ENCODE data around the gene UMODL1. TPM values are rescaled to one million over a fixed set of nuclear protein-coding genes. Genes with fewer than 3 reads are reported as not detected.

UMODL1 gene
- total and polyA plus RNA-seq, 2 donors: 1.4 to 1.7 TPM

DNA sequence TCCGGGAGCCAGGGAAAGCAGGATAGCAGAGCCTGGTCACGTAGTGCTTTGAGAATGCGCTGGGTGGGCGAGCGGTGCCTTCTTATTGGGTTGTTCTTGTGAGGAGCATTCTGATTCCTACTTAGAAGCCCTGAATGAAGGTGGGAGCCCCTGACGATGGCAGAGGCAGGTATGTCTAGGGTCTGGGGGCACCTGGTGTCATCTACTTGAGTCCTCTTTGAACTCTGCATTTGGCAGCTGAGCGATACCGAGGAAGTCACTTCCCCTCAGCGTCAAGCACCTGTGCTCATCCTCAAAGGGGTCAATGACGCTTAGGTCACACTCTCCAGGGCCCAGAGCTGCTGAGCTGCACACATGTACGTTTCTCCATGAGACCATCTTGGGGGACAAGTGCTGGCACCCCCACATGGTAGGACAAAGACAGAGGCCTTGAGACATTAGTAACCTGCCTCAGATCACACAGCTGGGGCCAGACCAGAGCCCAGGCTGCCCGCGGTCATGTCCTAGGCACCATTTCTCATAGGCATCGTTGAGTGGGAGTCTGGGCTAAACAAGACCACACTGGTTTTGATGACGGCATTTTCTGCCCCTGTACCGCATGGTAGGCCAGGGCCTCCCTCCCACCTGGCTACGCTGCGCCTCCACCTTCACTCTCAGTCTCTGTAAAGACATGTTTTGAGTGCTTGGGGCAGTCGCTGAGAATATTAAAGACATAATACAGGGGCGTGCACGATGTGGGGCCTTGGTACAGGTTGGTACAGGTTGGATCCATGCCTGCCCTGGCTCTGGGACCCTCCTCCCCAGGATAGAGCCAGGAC, 78.7 kb downstream of the UMODL1 start:
- Histone ChIP-seq H3K9me3 (ENCODE audit: control insufficient read depth in 2 of 2, insufficient read depth in 1 of 2, low read length in 1 of 2) (peaks cover 0 to 12% of the 10 kb centered on the region in 2 donors), H3K27me3 (ENCODE audit: control insufficient read depth in 2 of 2, insufficient read depth in 1 of 2, low read length in 1 of 2) (no peaks in the 10 kb centered on the region), H3K36me3 (ENCODE audit: control insufficient read depth in 2 of 2, insufficient read depth in 2 of 2, low read length in 1 of 2) (no peaks in the 10 kb centered on the region), H3K27ac (ENCODE audit: low read depth in 1 of 2, low read length in 1 of 2) (peak overlapping the region in 1 of 2 donors; percentile 62), H3K4me3 (ENCODE audit: low read length in 2 of 2) (no peak overlapping the region), H3K4me1 (ENCODE audit: control insufficient read depth in 2 of 2, insufficient read depth in 2 of 2, low read length in 2 of 2) (peaks cover 19 to 88% of the 10 kb centered on the region in 2 donors)
- DNase-seq (ENCODE audit: low read depth in 6 of 9, low spot score in 9 of 9): peak in 5 of 9 donors; percentile 51 to 87 (median 74)
- 70% methylated on average over 21 of the region's 21 CpGs for WGBS

DNA sequence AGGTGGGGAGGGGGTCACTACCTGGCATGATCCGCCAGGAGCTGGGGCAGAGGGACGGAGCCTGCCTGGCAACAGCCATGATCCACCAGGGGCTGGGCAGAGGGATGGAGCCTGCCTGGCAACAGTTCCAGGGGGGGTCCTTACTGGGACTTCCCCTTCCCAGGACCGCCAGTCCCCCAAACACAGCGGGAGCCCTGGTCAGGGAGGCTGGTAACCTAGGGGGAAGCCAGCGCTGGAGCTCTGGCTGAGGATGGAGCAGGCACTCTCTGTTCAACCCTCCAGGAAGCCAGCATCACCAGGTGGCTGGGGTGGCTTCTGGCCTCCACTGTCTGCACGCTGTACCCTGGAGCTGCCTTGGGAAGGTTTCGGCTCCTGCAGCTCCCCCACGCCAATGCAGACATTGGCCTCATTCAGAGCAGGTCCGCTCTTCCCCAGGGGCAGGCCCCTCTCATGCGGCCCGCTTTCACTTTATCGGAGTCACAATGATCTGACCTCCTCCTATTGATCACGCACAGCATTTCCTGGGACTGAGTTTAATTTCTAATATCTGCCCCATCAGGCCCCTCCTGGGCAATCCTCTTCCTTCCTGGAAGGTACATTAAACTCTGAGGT, 79.5 kb downstream of the UMODL1 start:
- Histone ChIP-seq H3K4me1 (ENCODE audit: control insufficient read depth in 2 of 2, insufficient read depth in 2 of 2, low read length in 2 of 2) (peaks cover 13 to 88% of the 10 kb centered on the region in 2 donors), H3K9me3 (ENCODE audit: control insufficient read depth in 2 of 2, insufficient read depth in 1 of 2, low read length in 1 of 2) (peaks cover 0 to 12% of the 10 kb centered on the region in 2 donors), H3K27ac (ENCODE audit: low read depth in 1 of 2, low read length in 1 of 2) (no peak overlapping the region), H3K4me3 (ENCODE audit: low read length in 2 of 2) (no peak overlapping the region), H3K36me3 (ENCODE audit: control insufficient read depth in 2 of 2, insufficient read depth in 2 of 2, low read length in 1 of 2) (no peaks in the 10 kb centered on the region), H3K27me3 (ENCODE audit: control insufficient read depth in 2 of 2, insufficient read depth in 1 of 2, low read length in 1 of 2) (no peaks in the 10 kb centered on the region)
- whole genome bisulfite sequencing: 94% methylated on average over 13 of the region's 13 CpGs
- DNase-seq (ENCODE audit: low read depth in 6 of 9, low spot score in 9 of 9): no peak

DNA sequence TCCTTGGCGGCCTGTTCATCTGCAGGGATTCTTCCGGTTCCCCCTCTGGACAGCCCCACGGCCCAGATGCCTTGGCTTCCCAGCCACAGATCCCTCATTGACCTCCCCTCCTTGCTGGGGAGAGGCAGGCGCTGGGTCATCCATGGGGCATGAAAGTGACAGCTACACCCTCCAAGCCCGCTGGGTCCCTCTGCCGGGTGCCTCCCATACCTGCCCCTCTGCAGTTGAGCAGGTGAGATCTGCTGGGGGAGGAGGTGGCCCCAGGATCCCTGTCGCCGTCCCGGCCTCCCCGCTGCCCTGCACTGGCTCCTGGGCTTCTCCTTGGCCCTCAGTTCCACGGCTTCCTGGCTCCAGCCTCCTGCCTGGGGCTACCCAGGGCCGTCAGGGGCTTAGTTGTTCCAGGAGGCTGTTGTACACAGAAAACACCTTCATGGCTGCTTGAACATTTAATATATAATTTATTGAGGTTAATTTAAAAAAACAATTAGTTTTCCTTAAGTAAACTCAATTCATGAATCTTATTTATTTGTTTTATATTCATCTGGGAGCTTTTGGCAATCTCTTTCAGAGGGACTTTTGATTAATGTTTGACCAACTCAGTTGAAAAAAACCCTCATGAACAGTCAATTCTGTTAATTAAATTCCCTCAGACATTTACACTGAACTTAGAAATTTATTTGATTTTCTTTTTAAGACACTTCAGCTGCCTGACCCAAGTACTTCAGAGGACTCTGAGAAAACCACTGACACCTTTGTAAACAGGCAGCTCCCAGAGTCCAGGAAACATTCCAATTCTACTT, 80.2 kb downstream of the UMODL1 start:
- peaks cover 11 to 86% of the 10 kb centered on the region in 2 donors for H3K4me1 ChIP-seq (ENCODE audit: control insufficient read depth in 2 of 2, insufficient read depth in 2 of 2, low read length in 2 of 2)
- peaks cover 0 to 12% of the 10 kb centered on the region in 2 donors for H3K9me3 ChIP-seq (ENCODE audit: control insufficient read depth in 2 of 2, insufficient read depth in 1 of 2, low read length in 1 of 2)
- H3K36me3 ChIP-seq (ENCODE audit: control insufficient read depth in 2 of 2, insufficient read depth in 2 of 2, low read length in 1 of 2): no peaks in the 10 kb centered on the region
- no peak for DNase-seq (ENCODE audit: low read depth in 6 of 9, low spot score in 9 of 9)
- H3K27ac ChIP-seq (ENCODE audit: low read depth in 1 of 2, low read length in 1 of 2): no peak overlapping the region
- no peak overlapping the region for H3K4me3 ChIP-seq (ENCODE audit: low read length in 2 of 2)
- no peaks in the 10 kb centered on the region for H3K27me3 ChIP-seq (ENCODE audit: control insufficient read depth in 2 of 2, insufficient read depth in 1 of 2, low read length in 1 of 2)
- WGBS: 91% methylated on average over 12 of the region's 12 CpGs

DNA sequence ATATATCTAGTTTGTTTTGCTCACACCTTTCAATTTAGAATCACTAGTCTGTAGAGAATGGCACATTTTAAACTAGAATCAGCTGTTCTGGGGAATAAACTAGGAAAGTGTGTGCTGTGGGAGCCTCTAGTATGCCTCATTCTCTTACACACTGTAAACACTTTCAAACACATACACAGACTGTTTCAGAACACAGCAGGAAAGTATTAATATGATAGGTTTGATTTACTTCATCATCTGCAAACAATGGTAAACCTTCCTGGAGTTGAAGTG, 80.8 kb downstream of the UMODL1 start:
- H3K4me3 ChIP-seq (ENCODE audit: low read length in 2 of 2): no peak overlapping the region
- H3K27me3 ChIP-seq (ENCODE audit: control insufficient read depth in 2 of 2, insufficient read depth in 1 of 2, low read length in 1 of 2): no peaks in the 10 kb centered on the region
- DNase-seq (ENCODE audit: low read depth in 6 of 9, low spot score in 9 of 9): no peak
- H3K4me1 ChIP-seq (ENCODE audit: control insufficient read depth in 2 of 2, insufficient read depth in 2 of 2, low read length in 2 of 2): peaks cover 11 to 89% of the 10 kb centered on the region in 2 donors
- peaks cover 0 to 12% of the 10 kb centered on the region in 2 donors for H3K9me3 ChIP-seq (ENCODE audit: control insufficient read depth in 2 of 2, insufficient read depth in 1 of 2, low read length in 1 of 2)
- H3K27ac ChIP-seq (ENCODE audit: low read depth in 1 of 2, low read length in 1 of 2): no peak overlapping the region
- no peaks in the 10 kb centered on the region for H3K36me3 ChIP-seq (ENCODE audit: control insufficient read depth in 2 of 2, insufficient read depth in 2 of 2, low read length in 1 of 2)

DNA sequence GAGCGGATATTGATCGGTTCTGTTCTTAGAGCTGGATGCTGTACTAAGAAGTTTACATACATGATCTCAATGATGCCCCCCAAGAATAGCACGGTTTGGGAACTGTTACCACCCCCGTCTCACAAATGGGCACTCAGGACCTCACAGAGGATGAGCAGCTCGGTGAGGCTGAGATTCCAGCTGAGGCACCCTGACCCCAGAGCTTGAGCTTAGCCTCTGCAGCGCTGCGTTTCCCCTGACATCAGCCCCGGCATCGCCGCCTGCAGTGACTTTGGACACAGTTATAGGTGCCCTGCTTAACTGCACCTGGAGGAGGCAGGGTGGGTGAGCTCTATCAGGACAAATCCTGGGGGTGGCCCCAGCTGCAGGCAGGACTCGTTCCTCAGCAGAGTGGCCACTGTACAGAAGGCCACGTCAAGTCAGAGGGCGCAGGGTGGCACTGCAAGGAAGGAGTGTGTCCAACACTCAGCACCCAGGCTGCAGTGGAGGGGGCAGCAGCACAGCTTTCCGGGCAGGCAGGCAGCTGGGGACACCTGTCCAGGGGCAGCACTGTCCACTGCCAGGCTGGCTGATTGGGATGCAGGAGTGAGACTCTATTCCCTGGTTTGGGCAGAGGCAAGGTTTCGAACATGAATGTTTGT, 82.0 kb downstream of the UMODL1 start:
- Histone ChIP-seq H3K27ac (ENCODE audit: low read depth in 1 of 2, low read length in 1 of 2) (no peak overlapping the region), H3K27me3 (ENCODE audit: control insufficient read depth in 2 of 2, insufficient read depth in 1 of 2, low read length in 1 of 2) (no peaks in the 10 kb centered on the region), H3K36me3 (ENCODE audit: control insufficient read depth in 2 of 2, insufficient read depth in 2 of 2, low read length in 1 of 2) (no peaks in the 10 kb centered on the region), H3K4me1 (ENCODE audit: control insufficient read depth in 2 of 2, insufficient read depth in 2 of 2, low read length in 2 of 2) (peaks cover 11 to 79% of the 10 kb centered on the region in 2 donors), H3K9me3 (ENCODE audit: control insufficient read depth in 2 of 2, insufficient read depth in 1 of 2, low read length in 1 of 2) (peaks cover 0 to 8% of the 10 kb centered on the region in 2 donors), H3K4me3 (ENCODE audit: low read length in 2 of 2) (no peak overlapping the region)
- WGBS: 98% methylated on average over 15 of the region's 15 CpGs
- DNase-seq (ENCODE audit: low read depth in 6 of 9, low spot score in 9 of 9): no peak

DNA sequence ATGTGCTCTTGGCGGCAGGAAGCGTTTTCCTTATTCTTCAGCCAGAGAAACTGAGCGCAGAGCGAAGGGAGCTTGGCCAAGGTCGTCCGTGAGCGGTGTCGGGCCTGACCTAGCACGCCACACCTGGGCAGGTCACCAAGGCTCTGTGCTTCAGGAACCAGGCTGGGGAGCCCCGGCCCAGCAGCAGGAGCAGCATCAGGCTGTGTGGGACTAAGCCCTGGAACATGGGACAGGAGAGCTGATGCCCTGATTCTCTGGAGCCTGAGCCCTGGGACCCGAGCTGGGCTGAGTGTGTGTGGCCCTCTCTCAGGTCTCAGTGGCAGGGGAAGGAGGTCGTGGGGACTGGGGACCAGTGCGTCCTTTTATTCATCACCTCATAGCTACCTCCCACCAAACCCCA, 82.6 kb downstream of the UMODL1 start:
- H3K9me3 ChIP-seq (ENCODE audit: control insufficient read depth in 2 of 2, insufficient read depth in 1 of 2, low read length in 1 of 2): peaks cover 0 to 9% of the 10 kb centered on the region in 2 donors
- H3K4me3 ChIP-seq (ENCODE audit: low read length in 2 of 2): no peak overlapping the region
- peaks cover 11 to 73% of the 10 kb centered on the region in 2 donors for H3K4me1 ChIP-seq (ENCODE audit: control insufficient read depth in 2 of 2, insufficient read depth in 2 of 2, low read length in 2 of 2)
- H3K27me3 ChIP-seq (ENCODE audit: control insufficient read depth in 2 of 2, insufficient read depth in 1 of 2, low read length in 1 of 2): no peaks in the 10 kb centered on the region
- no peak overlapping the region for H3K27ac ChIP-seq (ENCODE audit: low read depth in 1 of 2, low read length in 1 of 2)
- whole genome bisulfite sequencing: 96% methylated on average over 13 of the region's 13 CpGs
- no peaks in the 10 kb centered on the region for H3K36me3 ChIP-seq (ENCODE audit: control insufficient read depth in 2 of 2, insufficient read depth in 2 of 2, low read length in 1 of 2)
- DNase-seq (ENCODE audit: low read depth in 6 of 9, low spot score in 9 of 9): no peak

DNA sequence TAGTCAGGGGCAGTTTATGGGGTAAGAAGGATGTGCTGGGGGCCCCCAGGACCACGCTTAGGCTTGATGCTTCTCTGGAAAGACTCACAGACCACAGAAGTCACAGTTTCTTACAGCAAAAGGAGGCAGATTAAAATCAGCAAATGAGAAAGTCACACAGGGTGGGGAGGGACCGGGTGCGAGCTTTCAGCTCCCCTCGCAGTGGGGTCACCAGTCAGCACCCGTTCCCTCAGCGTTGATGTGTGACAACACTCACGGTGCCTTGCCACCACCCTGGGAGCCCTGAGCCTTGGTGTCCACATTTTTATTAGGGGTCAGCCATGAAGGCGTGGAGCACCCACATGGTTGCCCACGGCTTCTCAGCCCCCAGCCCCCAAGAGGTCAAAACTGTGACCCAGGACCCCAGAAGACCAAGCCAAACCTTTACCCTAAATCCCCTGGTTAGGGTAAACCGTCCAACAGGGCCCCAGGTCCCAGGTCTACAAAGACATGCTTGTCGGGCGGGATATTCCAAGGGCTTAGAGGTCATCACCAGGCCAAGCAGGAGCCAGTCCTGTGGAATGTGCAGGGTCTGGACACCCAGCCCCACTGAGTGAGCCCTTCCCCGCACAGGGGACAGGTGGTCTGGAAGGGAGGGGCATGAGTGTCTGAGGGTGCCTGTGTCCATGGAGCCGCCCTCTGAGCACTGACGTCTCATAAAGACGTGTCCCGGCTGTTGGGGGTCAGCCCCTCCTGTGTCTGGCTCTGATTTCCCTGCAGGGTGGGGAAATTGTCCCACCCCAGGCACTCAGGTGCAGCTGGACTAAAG, 83.3 kb downstream of the UMODL1 start:
- WGBS: 91% methylated on average over 17 of the region's 17 CpGs
- peaks cover 0 to 12% of the 10 kb centered on the region in 2 donors for H3K9me3 ChIP-seq (ENCODE audit: control insufficient read depth in 2 of 2, insufficient read depth in 1 of 2, low read length in 1 of 2)
- H3K36me3 ChIP-seq (ENCODE audit: control insufficient read depth in 2 of 2, insufficient read depth in 2 of 2, low read length in 1 of 2): no peaks in the 10 kb centered on the region
- H3K4me1 ChIP-seq (ENCODE audit: control insufficient read depth in 2 of 2, insufficient read depth in 2 of 2, low read length in 2 of 2): peaks cover 11 to 71% of the 10 kb centered on the region in 2 donors
- no peak overlapping the region for H3K4me3 ChIP-seq (ENCODE audit: low read length in 2 of 2)
- H3K27ac ChIP-seq (ENCODE audit: low read depth in 1 of 2, low read length in 1 of 2): no peak overlapping the region
- no peak for DNase-seq (ENCODE audit: low read depth in 6 of 9, low spot score in 9 of 9)
- H3K27me3 ChIP-seq (ENCODE audit: control insufficient read depth in 2 of 2, insufficient read depth in 1 of 2, low read length in 1 of 2): no peaks in the 10 kb centered on the region

DNA sequence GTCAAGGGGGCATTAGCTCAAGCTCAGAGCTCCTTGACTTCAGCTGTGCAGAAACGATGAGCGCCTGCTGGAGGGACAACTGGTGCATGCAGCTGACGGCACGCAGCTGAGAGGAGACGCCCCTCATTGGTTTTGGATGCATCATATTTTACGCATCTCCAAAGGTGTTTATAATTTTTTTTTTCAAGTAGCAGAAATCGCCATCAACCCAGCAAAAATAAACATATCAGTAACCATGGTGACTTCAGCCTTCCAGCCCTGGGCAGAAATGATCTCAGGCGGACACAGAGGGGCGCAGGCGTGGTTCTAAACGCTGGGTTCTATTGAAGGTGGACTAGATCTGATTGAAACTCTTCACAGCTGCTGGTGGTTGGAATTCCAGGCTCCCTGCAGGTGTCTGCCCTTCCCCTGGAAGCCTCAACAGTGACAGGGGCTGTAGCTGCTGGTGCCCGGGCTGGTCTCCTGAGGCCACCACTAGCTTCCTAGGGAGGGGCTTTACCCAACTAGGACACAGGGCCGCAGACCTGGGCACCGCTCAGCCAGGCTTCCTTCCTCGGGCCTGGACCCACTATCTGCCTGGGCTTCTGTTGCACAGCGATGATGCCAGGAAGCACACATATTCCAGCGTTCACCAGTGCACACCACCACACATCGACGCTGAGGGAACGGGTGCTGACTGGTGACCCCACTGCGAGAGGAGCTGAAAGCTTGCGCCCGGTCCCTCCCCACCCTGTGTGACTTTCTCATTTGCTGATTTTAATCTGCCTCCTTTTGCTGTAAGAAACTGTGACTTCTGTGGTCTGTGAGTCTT, 84.1 kb downstream of the UMODL1 start:
- no peak for DNase-seq (ENCODE audit: low read depth in 6 of 9, low spot score in 9 of 9)
- Histone ChIP-seq H3K27ac (ENCODE audit: low read depth in 1 of 2, low read length in 1 of 2) (no peak overlapping the region), H3K36me3 (ENCODE audit: control insufficient read depth in 2 of 2, insufficient read depth in 2 of 2, low read length in 1 of 2) (no peaks in the 10 kb centered on the region), H3K4me3 (ENCODE audit: low read length in 2 of 2) (no peak overlapping the region), H3K4me1 (ENCODE audit: control insufficient read depth in 2 of 2, insufficient read depth in 2 of 2, low read length in 2 of 2) (peaks cover 12 to 71% of the 10 kb centered on the region in 2 donors), H3K27me3 (ENCODE audit: control insufficient read depth in 2 of 2, insufficient read depth in 1 of 2, low read length in 1 of 2) (no peaks in the 10 kb centered on the region), H3K9me3 (ENCODE audit: control insufficient read depth in 2 of 2, insufficient read depth in 1 of 2, low read length in 1 of 2) (peaks cover 0 to 9% of the 10 kb centered on the region in 2 donors)
- 87% methylated on average over 23 of the region's 23 CpGs for WGBS
